Measurements from ENCODE around the gene PCDH9.

GRCh38 chr13:67151652-67152051 lies 78.5 kb downstream of the PCDH9 start:
- TF ChIP-seq POLR2A (IDR thresholded peaks at IDR 0.05; ENCODE audit: low read depth, low read length) (no peak), POLR2AphosphoS5 (IDR thresholded peaks at IDR 0.05; ENCODE audit: low read depth, low read length) (no peak), TAF1 (IDR thresholded peaks at IDR 0.05; ENCODE audit: borderline replicate concordance, low read depth, low read length) (no peak)
